ENCODE results near the gene PTGFRN. TPM values are rescaled to one million over a fixed set of nuclear protein-coding genes. Genes with fewer than 3 reads are reported as not detected.

PTGFRN gene
- total and polyA plus RNA-seq, 2 of the 8 experiments (the other 6 are each of a cell fraction or from before 2014, with no cell fraction given) = 13.0 to 32.6 TPM

DNA sequence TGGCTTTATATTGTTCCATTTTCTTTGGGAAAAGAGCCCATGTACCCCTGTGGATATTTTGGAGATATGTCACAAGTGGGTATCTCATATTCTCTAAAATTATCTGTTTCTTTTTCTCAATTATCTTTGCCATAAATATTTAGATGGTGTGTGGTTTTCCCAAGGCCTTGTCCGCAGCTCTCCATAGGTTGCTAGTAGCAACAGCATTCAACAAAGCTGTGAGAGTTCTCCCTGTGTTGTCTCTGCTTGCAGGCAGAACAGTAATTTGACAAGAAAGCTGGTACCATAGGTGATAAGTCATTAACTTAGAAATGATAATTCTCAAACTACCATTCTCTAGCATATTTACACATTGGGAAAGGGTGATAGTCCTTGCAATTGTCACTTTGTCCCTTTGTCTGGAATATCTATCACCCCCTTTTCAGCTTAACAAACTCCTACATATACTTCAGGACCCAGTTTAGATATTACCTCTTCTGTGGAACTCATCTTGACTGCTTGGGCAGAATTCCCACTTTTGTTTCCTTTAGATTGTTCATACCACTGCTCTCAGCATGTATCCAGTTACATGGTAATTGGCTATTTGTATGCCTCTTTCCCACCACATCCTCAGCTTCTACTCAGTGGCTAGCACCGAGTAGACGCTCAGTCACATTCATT is 100.7 kb downstream of the PTGFRN start (continued):
- TF ChIP-seq EZH2 (IDR thresholded peaks at IDR 0.05; ENCODE audit: low read depth, low read length, severe bottlenecking) (no peak), TAF1 (IDR thresholded peaks at IDR 0.05; ENCODE audit: low read depth, low read length) (no peak), GABPA (IDR thresholded peaks at IDR 0.05; ENCODE audit: borderline replicate concordance, insufficient read depth, low read length) (no peak)

All from H1 (cell line).